ENCODE results near the gene BPIFB1.

DNA sequence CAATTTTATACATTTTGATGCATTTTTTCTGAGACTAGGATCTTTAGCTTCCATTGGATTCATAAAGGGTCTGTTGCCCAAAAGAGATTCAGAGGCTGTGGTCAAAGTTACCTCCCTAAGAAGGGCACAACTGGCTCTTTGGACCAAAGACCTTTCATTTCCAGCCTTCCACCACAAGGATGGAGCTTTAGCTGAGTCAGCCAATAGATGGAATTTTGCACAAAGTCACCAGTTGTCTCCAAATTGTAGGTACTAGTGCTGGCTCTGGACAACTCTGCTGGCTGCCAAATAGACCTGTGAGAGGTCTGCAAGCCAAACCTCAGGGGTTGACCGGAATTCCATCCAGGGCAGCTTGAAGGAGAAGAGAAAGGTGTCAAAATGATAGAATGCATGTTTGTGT, 46.7 kb upstream of the BPIFB1 start:
- TF ChIP-seq CTCF (conservative IDR thresholded peaks at IDR 0.05), result no peak
- TF ChIP-seq ZFX (IDR thresholded peaks at IDR 0.05), result no peak
